Measurements from ENCODE around the gene DAZL.

The DAZL gene

DNA sequence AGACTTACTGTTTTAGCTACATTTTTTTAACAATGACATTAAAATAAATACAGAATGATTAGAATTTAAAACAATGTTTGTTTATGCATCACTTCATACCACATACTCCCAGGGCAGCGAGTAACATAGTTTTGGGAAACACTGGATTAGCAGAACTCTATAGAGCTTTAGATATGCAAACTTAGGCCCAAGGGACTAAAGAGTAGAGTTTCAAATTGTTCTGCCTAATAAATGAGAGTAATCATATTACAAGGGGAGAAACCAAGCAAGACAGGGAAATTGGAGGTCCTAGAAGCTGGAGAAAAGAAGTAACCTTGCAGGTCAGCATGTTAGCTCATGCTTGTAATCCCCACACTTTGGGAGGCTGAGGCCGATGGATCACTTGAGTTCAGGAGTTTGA, 3.6 kb upstream of the DAZL start:
- Mint-ChIP-seq H3K36me3 (ENCODE audit: insufficient read depth) (no peaks in the 10 kb centered on the region), H3K4me1 (no peaks in the 10 kb centered on the region), H3K4me3 (no peak overlapping the region), H3K9me3 (no peaks in the 10 kb centered on the region), H3K27me3 (peaks cover 8% of the 10 kb centered on the region), H3K27ac (ENCODE audit: low read depth) (no peak overlapping the region)
- DNase-seq (ENCODE audit: low spot score in 2 of 2), result no peak
- ATAC-seq (replicated peaks; ENCODE audit: extremely low read depth, poor library complexity, severe bottlenecking), result no peak

- H3K4me3 Mint-ChIP-seq, result no peak overlapping the region
- no peaks in the 10 kb centered on the region for H3K9me3 Mint-ChIP-seq
- ATAC-seq (replicated peaks; ENCODE audit: extremely low read depth, poor library complexity, severe bottlenecking) (no peak), DNase-seq (ENCODE audit: low spot score in 2 of 2) (no peak)
- no peak overlapping the region for H3K27ac Mint-ChIP-seq (ENCODE audit: low read depth)
- peaks cover 8% of the 10 kb centered on the region for H3K27me3 Mint-ChIP-seq
- H3K4me1 Mint-ChIP-seq, result no peaks in the 10 kb centered on the region
- H3K36me3 Mint-ChIP-seq (ENCODE audit: insufficient read depth), result no peaks in the 10 kb centered on the region
Observed at GRCh38 chr3:16607718-16608117, 2.5 kb upstream of the DAZL start.

GRCh38 chr3:16606398-16606797, 1.2 kb upstream of the DAZL start:
- Mint-ChIP-seq H3K27ac (ENCODE audit: low read depth) (no peak overlapping the region), H3K27me3 (peaks cover 8% of the 10 kb centered on the region), H3K36me3 (ENCODE audit: insufficient read depth) (no peaks in the 10 kb centered on the region), H3K4me1 (no peaks in the 10 kb centered on the region), H3K4me3 (no peak overlapping the region), H3K9me3 (no peaks in the 10 kb centered on the region)
- DNase-seq (ENCODE audit: low spot score in 2 of 2) (no peak), ATAC-seq (replicated peaks; ENCODE audit: extremely low read depth, poor library complexity, severe bottlenecking) (no peak)

DNA sequence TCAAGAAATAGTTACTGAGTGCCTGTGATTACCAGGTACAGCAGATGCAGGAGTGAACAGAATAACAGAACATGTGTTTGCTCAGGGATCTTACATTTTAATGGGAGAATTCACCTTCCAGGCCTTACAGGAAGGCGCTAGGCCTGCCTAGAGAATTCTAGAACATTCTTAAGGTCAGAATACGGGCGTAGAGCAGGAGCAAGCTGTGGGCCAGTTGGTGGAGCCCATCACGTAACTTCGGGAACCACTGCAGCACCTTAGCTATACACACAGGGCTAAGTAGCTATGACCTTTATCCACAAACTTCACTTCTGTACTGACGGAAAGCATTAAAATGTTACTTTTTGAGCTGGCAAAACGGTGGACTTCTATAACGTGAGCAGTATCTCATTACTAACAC, 743 bp upstream of the DAZL start:
- Mint-ChIP-seq H3K9me3 (no peaks in the 10 kb centered on the region), H3K36me3 (ENCODE audit: insufficient read depth) (no peaks in the 10 kb centered on the region), H3K27me3 (peaks cover 8% of the 10 kb centered on the region), H3K4me3 (no peak overlapping the region), H3K27ac (ENCODE audit: low read depth) (no peak overlapping the region), H3K4me1 (no peaks in the 10 kb centered on the region)
- DNase-seq (ENCODE audit: low spot score in 2 of 2), result no peak
- ATAC-seq (replicated peaks; ENCODE audit: extremely low read depth, poor library complexity, severe bottlenecking), result no peak

- H3K4me1 Mint-ChIP-seq, result no peaks in the 10 kb centered on the region
- no peak overlapping the region for H3K27ac Mint-ChIP-seq (ENCODE audit: low read depth)
- DNase-seq (ENCODE audit: low spot score in 2 of 2) (no peak), ATAC-seq (replicated peaks; ENCODE audit: extremely low read depth, poor library complexity, severe bottlenecking) (no peak)
- H3K4me3 Mint-ChIP-seq, result no peak overlapping the region
- no peaks in the 10 kb centered on the region for H3K9me3 Mint-ChIP-seq
- H3K36me3 Mint-ChIP-seq (ENCODE audit: insufficient read depth), result no peaks in the 10 kb centered on the region
- H3K27me3 Mint-ChIP-seq, result peaks cover 16% of the 10 kb centered on the region
Observed at GRCh38 chr3:16604433-16604832, 790 bp downstream of the DAZL start.

- DNase-seq (ENCODE audit: low spot score in 2 of 2) (no peak), ATAC-seq (replicated peaks; ENCODE audit: extremely low read depth, poor library complexity, severe bottlenecking) (no peak)
- Mint-ChIP-seq H3K4me3 (no peak overlapping the region), H3K36me3 (ENCODE audit: insufficient read depth) (no peaks in the 10 kb centered on the region), H3K27me3 (peaks cover 9% of the 10 kb centered on the region), H3K27ac (ENCODE audit: low read depth) (no peak overlapping the region), H3K9me3 (no peaks in the 10 kb centered on the region), H3K4me1 (no peaks in the 10 kb centered on the region)
Observed at GRCh38 chr3:16601537-16602005, 3.7 kb downstream of the DAZL start.

GRCh38 chr3:16600780-16601536, 4.3 kb downstream of the DAZL start:
- Mint-ChIP-seq H3K27me3 (peaks cover 9% of the 10 kb centered on the region), H3K27ac (ENCODE audit: low read depth) (no peak overlapping the region), H3K36me3 (ENCODE audit: insufficient read depth) (no peaks in the 10 kb centered on the region), H3K9me3 (no peaks in the 10 kb centered on the region), H3K4me3 (no peak overlapping the region), H3K4me1 (no peaks in the 10 kb centered on the region)
- ATAC-seq (replicated peaks; ENCODE audit: extremely low read depth, poor library complexity, severe bottlenecking) (no peak), DNase-seq (ENCODE audit: low spot score in 2 of 2) (peak; percentile 66 to 77)

- no peak overlapping the region for H3K4me3 Mint-ChIP-seq
- no peak for ATAC-seq (replicated peaks; ENCODE audit: extremely low read depth, poor library complexity, severe bottlenecking)
- no peaks in the 10 kb centered on the region for H3K9me3 Mint-ChIP-seq
- peaks cover 11% of the 10 kb centered on the region for H3K27me3 Mint-ChIP-seq
- no peak overlapping the region for H3K27ac Mint-ChIP-seq (ENCODE audit: low read depth)
- no peaks in the 10 kb centered on the region for H3K36me3 Mint-ChIP-seq (ENCODE audit: insufficient read depth)
- no peaks in the 10 kb centered on the region for H3K4me1 Mint-ChIP-seq
- no peak for DNase-seq (ENCODE audit: low spot score in 2 of 2)
Observed at GRCh38 chr3:16599694-16600093, 5.5 kb downstream of the DAZL start.

- no peaks in the 10 kb centered on the region for H3K4me1 Mint-ChIP-seq
- no peaks in the 10 kb centered on the region for H3K9me3 Mint-ChIP-seq
- H3K36me3 Mint-ChIP-seq (ENCODE audit: insufficient read depth), result no peaks in the 10 kb centered on the region
- no peak overlapping the region for H3K4me3 Mint-ChIP-seq
- H3K27me3 Mint-ChIP-seq, result peaks cover 20% of the 10 kb centered on the region
- no peak for ATAC-seq (replicated peaks; ENCODE audit: extremely low read depth, poor library complexity, severe bottlenecking)
- no peak overlapping the region for H3K27ac Mint-ChIP-seq (ENCODE audit: low read depth)
- DNase-seq (ENCODE audit: low spot score in 2 of 2), result no peak
Observed at GRCh38 chr3:16596352-16597032, 8.7 kb downstream of the DAZL start.

- DNase-seq (ENCODE audit: low spot score in 2 of 2), result no peak
- Mint-ChIP-seq H3K27me3 (peaks cover 25% of the 10 kb centered on the region), H3K9me3 (no peaks in the 10 kb centered on the region), H3K36me3 (ENCODE audit: insufficient read depth) (no peaks in the 10 kb centered on the region), H3K27ac (ENCODE audit: low read depth) (no peak overlapping the region), H3K4me3 (no peak overlapping the region), H3K4me1 (no peaks in the 10 kb centered on the region)
- ATAC-seq (replicated peaks; ENCODE audit: extremely low read depth, poor library complexity, severe bottlenecking), result no peak
Observed at GRCh38 chr3:16595778-16596177, 9.4 kb downstream of the DAZL start.

GRCh38 chr3:16589867-16590624, 15.2 kb downstream of the DAZL start:
- ATAC-seq (replicated peaks; ENCODE audit: extremely low read depth, poor library complexity, severe bottlenecking) (no peak), DNase-seq (ENCODE audit: low spot score in 2 of 2) (no peak)
- H3K27me3 Mint-ChIP-seq, result peaks cover 25% of the 10 kb centered on the region
- no peaks in the 10 kb centered on the region for H3K9me3 Mint-ChIP-seq
- H3K4me3 Mint-ChIP-seq, result no peak overlapping the region
- H3K27ac Mint-ChIP-seq (ENCODE audit: low read depth), result no peak overlapping the region
- peaks cover 1% of the 10 kb centered on the region for H3K36me3 Mint-ChIP-seq (ENCODE audit: insufficient read depth)
- H3K4me1 Mint-ChIP-seq, result no peaks in the 10 kb centered on the region

DNA sequence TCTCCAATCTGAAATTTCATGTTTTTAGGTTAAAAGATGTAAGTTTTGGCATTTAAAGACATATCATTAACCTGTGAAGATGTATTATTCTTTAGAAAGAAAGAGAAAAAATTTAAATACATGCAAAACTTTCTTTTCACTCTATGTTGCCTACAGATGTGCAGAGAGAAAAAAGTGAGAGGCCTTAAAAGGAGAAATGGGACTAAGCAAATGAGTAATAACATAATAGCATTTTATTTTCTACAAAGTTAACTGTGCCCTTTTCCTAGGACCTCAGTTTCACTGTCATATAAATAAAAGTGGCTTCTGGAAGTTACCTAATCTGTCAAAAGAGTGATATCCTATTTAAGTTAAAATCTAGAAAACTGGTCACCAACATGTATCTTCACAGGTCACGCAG, 16.1 kb downstream of the DAZL start:
- no peak for DNase-seq (ENCODE audit: low spot score in 2 of 2)
- Mint-ChIP-seq H3K27me3 (peaks cover 17% of the 10 kb centered on the region), H3K9me3 (no peaks in the 10 kb centered on the region), H3K4me3 (no peak overlapping the region), H3K27ac (ENCODE audit: low read depth) (no peak overlapping the region), H3K4me1 (no peaks in the 10 kb centered on the region), H3K36me3 (ENCODE audit: insufficient read depth) (peaks cover 1% of the 10 kb centered on the region)
- ATAC-seq (replicated peaks; ENCODE audit: extremely low read depth, poor library complexity, severe bottlenecking), result no peak

DNA sequence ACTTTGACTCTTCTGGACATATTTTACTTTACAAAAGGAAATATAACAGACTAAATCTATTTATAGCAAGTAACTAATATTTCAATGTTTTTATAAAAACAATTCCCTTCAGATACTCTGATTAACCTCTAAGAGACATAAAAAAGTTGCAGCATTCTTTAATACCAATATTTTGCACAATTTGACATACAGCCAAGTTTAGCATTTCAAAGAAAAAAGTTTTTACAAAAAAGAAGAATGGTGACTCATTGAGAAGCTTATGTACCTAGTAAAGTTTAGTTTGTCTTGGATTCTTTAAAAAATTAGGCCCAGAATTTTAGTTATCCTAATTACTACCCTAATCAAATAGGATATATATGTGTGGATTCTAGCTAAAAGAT, 17.6 kb downstream of the DAZL start:
- DNase-seq (ENCODE audit: low spot score in 2 of 2) (no peak), ATAC-seq (replicated peaks; ENCODE audit: extremely low read depth, poor library complexity, severe bottlenecking) (no peak)
- H3K27me3 Mint-ChIP-seq, result peaks cover 16% of the 10 kb centered on the region
- no peak overlapping the region for H3K4me3 Mint-ChIP-seq
- H3K9me3 Mint-ChIP-seq, result no peaks in the 10 kb centered on the region
- no peaks in the 10 kb centered on the region for H3K4me1 Mint-ChIP-seq
- H3K27ac Mint-ChIP-seq (ENCODE audit: low read depth), result no peak overlapping the region
- peaks cover 1% of the 10 kb centered on the region for H3K36me3 Mint-ChIP-seq (ENCODE audit: insufficient read depth)
